ENCODE data around the gene PTPRCAP. TPM values are rescaled to one million over a fixed set of nuclear protein-coding genes. Genes with fewer than 3 reads are reported as not detected.
A peak's percentile ranks its signal among the peaks of the same experiment; 100 is the strongest.

PTPRCAP gene
- total and polyA plus RNA-seq, 9 of the 15 experiments (the other 6 are each of a cell fraction or from before 2014, with no cell fraction given) = 0.22 to 2.0 (median 1.1) TPM; not detected in 4

- peak; percentile 34; the same call in 1 of the 2 replicates for TF ChIP-seq ZFX (CRISPR knock-in tag; IDR thresholded peaks at IDR 0.05)
- no peak for TF ChIP-seq BDP1 (IDR thresholded peaks at IDR 0.05; ENCODE audit: insufficient read depth, insufficient read length)
- 0 out of 2 replicates have a peak, but pooled peaks have one; percentile 24 for TF ChIP-seq CBFB (CRISPR knock-in tag; IDR thresholded peaks at IDR 0.05)
- peak; percentile 38 for TF ChIP-seq RBFOX2 (IDR thresholded peaks at IDR 0.05; ENCODE audit: low read depth, low read length)
- TF ChIP-seq ZBTB7A (IDR thresholded peaks at IDR 0.05; ENCODE audit: borderline replicate concordance, control insufficient read depth, low read depth, low read length) = 0 out of 2 replicates have a peak, but pooled peaks have one; percentile 18
- TF ChIP-seq, protein P1, sequence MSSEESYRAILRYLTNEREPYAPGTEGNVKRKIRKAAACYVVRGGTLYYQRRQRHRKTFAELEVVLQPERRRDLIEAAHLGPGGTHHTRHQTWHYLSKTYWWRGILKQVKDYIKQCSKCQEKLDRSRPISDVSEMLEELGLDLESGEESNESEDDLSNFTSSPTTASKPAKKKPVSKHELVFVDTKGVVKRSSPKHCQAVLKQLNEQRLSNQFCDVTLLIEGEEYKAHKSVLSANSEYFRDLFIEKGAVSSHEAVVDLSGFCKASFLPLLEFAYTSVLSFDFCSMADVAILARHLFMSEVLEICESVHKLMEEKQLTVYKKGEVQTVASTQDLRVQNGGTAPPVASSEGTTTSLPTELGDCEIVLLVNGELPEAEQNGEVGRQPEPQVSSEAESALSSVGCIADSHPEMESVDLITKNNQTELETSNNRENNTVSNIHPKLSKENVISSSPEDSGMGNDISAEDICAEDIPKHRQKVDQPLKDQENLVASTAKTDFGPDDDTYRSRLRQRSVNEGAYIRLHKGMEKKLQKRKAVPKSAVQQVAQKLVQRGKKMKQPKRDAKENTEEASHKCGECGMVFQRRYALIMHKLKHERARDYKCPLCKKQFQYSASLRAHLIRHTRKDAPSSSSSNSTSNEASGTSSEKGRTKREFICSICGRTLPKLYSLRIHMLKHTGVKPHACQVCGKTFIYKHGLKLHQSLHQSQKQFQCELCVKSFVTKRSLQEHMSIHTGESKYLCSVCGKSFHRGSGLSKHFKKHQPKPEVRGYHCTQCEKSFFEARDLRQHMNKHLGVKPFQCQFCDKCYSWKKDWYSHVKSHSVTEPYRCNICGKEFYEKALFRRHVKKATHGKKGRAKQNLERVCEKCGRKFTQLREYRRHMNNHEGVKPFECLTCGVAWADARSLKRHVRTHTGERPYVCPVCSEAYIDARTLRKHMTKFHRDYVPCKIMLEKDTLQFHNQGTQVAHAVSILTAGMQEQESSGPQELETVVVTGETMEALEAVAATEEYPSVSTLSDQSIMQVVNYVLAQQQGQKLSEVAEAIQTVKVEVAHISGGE (CRISPR knock-in tag; IDR thresholded peaks at IDR 0.05) = 0 out of 6 replicates have a peak, but pooled peaks of 1 of the 3 experiments have one; percentile 22
Measured at GRCh38 chr11:67442504-67443404, 5.3 kb upstream of the PTPRCAP start (continued).
